Small intestine (tissue), 7 donors: ENCODE results near the gene JSRP1. TPM values are rescaled to one million over a fixed set of nuclear protein-coding genes. Genes with fewer than 3 reads are reported as not detected.
A peak's percentile ranks its signal among the peaks of the same experiment; 100 is the strongest.

Source experiments
- DNase-seq, 2 donors: peaks; one replicate each; pipeline versions ENCODE4 v3.0.0 to v3.0.0-alpha.2; 2013
- FAIRE-seq: peaks from 2 replicates; lab custom pipeline; 2012; peaks lifted over from hg19 to GRCh38; lab: Jason Lieb, UNC
- H3K27ac ChIP-seq, 3 donors: one replicate each; pipeline ENCODE4 v1.5.1; 2013; ENCODE audit warnings: low read length in 2 of 3, mild to moderate bottlenecking in 2 of 3, control low read depth in 1 of 3, inconsistent platforms in 1 of 3, low read depth in 1 of 3, moderate library complexity in 1 of 3
- H3K27me3 ChIP-seq, 3 donors: one replicate each; pipeline ENCODE4 v1.6.1; 2013; ENCODE audit warnings: low read length in 3 of 3, inconsistent platforms in 1 of 3; ENCODE audit not compliant: control insufficient read depth in 3 of 3, insufficient read depth in 3 of 3
- H3K36me3 ChIP-seq, 3 donors: one replicate each; pipeline ENCODE4 v1.6.1; 2013; ENCODE audit warnings: low read length in 3 of 3, inconsistent platforms in 1 of 3, low read depth in 1 of 3, mild to moderate bottlenecking in 1 of 3, moderate library complexity in 1 of 3; ENCODE audit not compliant: control insufficient read depth in 3 of 3, insufficient read depth in 2 of 3
- H3K4me1 ChIP-seq, 3 donors: one replicate each; pipeline ENCODE4 v1.6.1; 2013; ENCODE audit warnings: low read length in 2 of 3, inconsistent platforms in 1 of 3, low read depth in 1 of 3, mild to moderate bottlenecking in 1 of 3, moderate library complexity in 1 of 3; ENCODE audit not compliant: control insufficient read depth in 3 of 3, insufficient read depth in 2 of 3
- H3K4me3 ChIP-seq, 3 donors: one replicate each; pipeline ENCODE4 v1.5.1; 2013; ENCODE audit warnings: low read length in 3 of 3, control low read depth in 1 of 3, inconsistent platforms in 1 of 3, low read depth in 1 of 3, mild to moderate bottlenecking in 1 of 3, moderate library complexity in 1 of 3
- H3K9me3 ChIP-seq, 2 donors: one replicate each; pipeline ENCODE4 v1.6.1; 2013; ENCODE audit warnings: low read depth in 1 of 2, low read length in 1 of 2; ENCODE audit not compliant: control insufficient read depth in 2 of 2, insufficient read depth in 1 of 2
- WGBS, 3 donors: extraction: QIAGEN DNeasy Blood & Tissue Kit; methylation state at CpG; one replicate each; pipeline ENCODE4 v1.1.7; 2013; 5-methylcytosine and 5-hydroxymethylcytosine counted together
- polyA plus RNA-seq, 4 donors: library from polyadenylated mRNA; stranded (reverse) in 3 of 4; unstranded in 1 of 4; fragments of 200-250 nt in 3 of 4; fragments of 120-200 nt in 1 of 4; gene quantifications; one replicate each; pipeline versions ENCODE4 v1.2.1 to v1.2.3, GENCODE V29; 2013
- donor health status: healthy with polysubstance abuse.
- donor health status: control.
- donor health status: control.
- donor health status: Bipolar disorder and iron deficiency.
- donor health status: healthy.

The JSRP1 gene
- polyA plus RNA-seq, 4 donors: 0.69 to 2.4 (median 1.6) TPM

- peaks cover 8 to 98% (median 28%) of the 10 kb centered on the region in 3 donors for H3K36me3 ChIP-seq
- H3K4me3 ChIP-seq: no peak overlapping the region
- H3K4me1 ChIP-seq: peaks cover 0 to 37% (median 0%) of the 10 kb centered on the region in 3 donors
- FAIRE-seq (no peak), DNase-seq (peak; percentile 60 to 79)
- no peaks in the 10 kb centered on the region for H3K9me3 ChIP-seq
- 68 to 77% (median 76%) methylated on average over 34 to 36 of the region's 36 CpGs for WGBS, 3 donors
- H3K27me3 ChIP-seq: no peaks in the 10 kb centered on the region
- no peak overlapping the region for H3K27ac ChIP-seq
These were observed 48.0 kb downstream of the JSRP1 start for GRCh38 chr19:2207991-2208860.

- WGBS, 3 donors: 92 to 95% (median 92%) methylated on average over 13 to 15 of the region's 15 CpGs
- peaks cover 8 to 98% (median 29%) of the 10 kb centered on the region in 3 donors for H3K36me3 ChIP-seq
- no peak for FAIRE-seq
These were observed 49.2 kb downstream of the JSRP1 start for GRCh38 chr19:2207008-2207407.

GRCh38 chr19:2202366-2202765 lies 53.9 kb downstream of the JSRP1 start:
- no peaks in the 10 kb centered on the region for H3K9me3 ChIP-seq
- no peak overlapping the region for H3K4me3 ChIP-seq
- peaks cover 4 to 93% (median 32%) of the 10 kb centered on the region in 3 donors for H3K36me3 ChIP-seq
- DNase-seq (no peak), FAIRE-seq (no peak)
- peaks cover 0 to 11% (median 0%) of the 10 kb centered on the region in 3 donors for H3K4me1 ChIP-seq
- WGBS, 3 donors: 89 to 93% (median 90%) methylated on average over 15 of the region's 15 CpGs
- no peak overlapping the region for H3K27ac ChIP-seq
- no peaks in the 10 kb centered on the region for H3K27me3 ChIP-seq

More at GRCh38 chr19:2207008-2207407, 49.2 kb downstream of the JSRP1 start:
- no peak for DNase-seq
- Histone ChIP-seq H3K27ac (no peak overlapping the region), H3K27me3 (no peaks in the 10 kb centered on the region), H3K4me1 (peaks cover 0 to 25% (median 0%) of the 10 kb centered on the region in 3 donors), H3K9me3 (no peaks in the 10 kb centered on the region), H3K4me3 (no peak overlapping the region)

Other genes starting within 250 kb of the JSRP1 start
- 100 to 1,000 TPM in 1 of 4 donors, 10 to 100 TPM in 3; 32.7 to 101 (median 53.0) TPM for gene BTBD2, start 240.7 kb downstream of the JSRP1 start, polyA plus RNA-seq
- gene MKNK2, start 205.2 kb downstream of the JSRP1 start, polyA plus RNA-seq: 100 to 1,000 TPM in 1 of 4 donors, 10 to 100 TPM in 3; 47.6 to 101 (median 88.9) TPM
- gene MOB3A, start 160.1 kb downstream of the JSRP1 start, polyA plus RNA-seq: 10 to 100 TPM in 3 of 4 donors, 1 to 10 TPM in 1; 7.6 to 18.3 (median 14.5) TPM
- gene IZUMO4, start 159.5 kb downstream of the JSRP1 start, polyA plus RNA-seq: 1 to 10 TPM; 2.4 to 5.8 (median 4.2) TPM
- gene AP3D1, start 104.9 kb downstream of the JSRP1 start, polyA plus RNA-seq: 100 to 1,000 TPM in 1 of 4 donors, 10 to 100 TPM in 3; 68.1 to 106 (median 89.9) TPM
- gene DOT1L, start 92.5 kb downstream of the JSRP1 start, polyA plus RNA-seq: 10 to 100 TPM; 15.1 to 22.8 (median 19.7) TPM
- gene PLEKHJ1, start 20.1 kb downstream of the JSRP1 start, polyA plus RNA-seq: 100 to 1,000 TPM; 118 to 307 (median 278) TPM
- gene SF3A2, start 19.6 kb downstream of the JSRP1 start, polyA plus RNA-seq: 10 to 100 TPM; 31.8 to 71.5 (median 40.3) TPM
- gene AMH, start 7.1 kb downstream of the JSRP1 start, polyA plus RNA-seq: 1 to 10 TPM; 1.1 to 3.0 (median 2.0) TPM
- gene PEAK3, start 25.8 kb upstream of the JSRP1 start, polyA plus RNA-seq: under 1 TPM in 3 of 4 donors, not detected in 1; 0.25 to 0.54 (median 0.46) TPM
- gene LINGO3, start 51.7 kb upstream of the JSRP1 start, polyA plus RNA-seq: under 1 TPM in 2 of 4 donors, not detected in 2; 0.13 to 0.56 TPM
- gene LSM7, start 72.2 kb upstream of the JSRP1 start, polyA plus RNA-seq: 100 to 1,000 TPM; 145 to 471 (median 283) TPM
- gene SPPL2B, start 72.3 kb upstream of the JSRP1 start, polyA plus RNA-seq: 100 to 1,000 TPM in 1 of 4 donors, 10 to 100 TPM in 3; 69.3 to 109 (median 78.2) TPM
- under 1 TPM in 2 of 4 donors, not detected in 2; 0.53 to 0.54 TPM for gene TMPRSS9, start 103.8 kb upstream of the JSRP1 start, polyA plus RNA-seq
- gene TIMM13, start 171.2 kb upstream of the JSRP1 start, polyA plus RNA-seq: 100 to 1,000 TPM in 2 of 4 donors, 10 to 100 TPM in 2; 93.2 to 160 (median 100) TPM
- gene LMNB2, start 200.5 kb upstream of the JSRP1 start, polyA plus RNA-seq: 10 to 100 TPM in 2 of 4 donors, 1 to 10 TPM in 2; 7.3 to 69.3 (median 21.8) TPM
- gene GADD45B, start 219.7 kb upstream of the JSRP1 start, polyA plus RNA-seq: 10 to 100 TPM; 12.1 to 40.4 (median 15.1) TPM